Psoas muscle (tissue), 8 donors: ENCODE results near the gene RILPL2. TPM values are rescaled to one million over a fixed set of nuclear protein-coding genes. Genes with fewer than 3 reads are reported as not detected.

ENCODE experiments used
- ATAC-seq, 4 donors: fragments of 200-7000 bp; cut with Tn5 transposase; one replicate each; pipeline ENCODE4 v1.9.1; 2020; ENCODE audit warnings: moderate library complexity in 3 of 4, mild to moderate bottlenecking in 2 of 4
- DNase-seq, 2 donors: peaks; one replicate each; pipeline ENCODE4 v3.0.0-alpha.2; 2020
- H3K27ac ChIP-seq: fragments of 200-600 bp; one replicate; pipeline ENCODE4 v1.8.0; 2022
- H3K27me3 ChIP-seq, 3 donors: fragments of 200-600 bp in 1 of 3; one replicate each; pipeline versions ENCODE4 v1.6.1 to v1.8.0; 2013 to 2022; ENCODE audit warnings: low read length in 2 of 3, mild to moderate bottlenecking in 2 of 3, moderate library complexity in 1 of 3; ENCODE audit not compliant: insufficient read depth in 3 of 3
- H3K36me3 ChIP-seq, 2 donors: fragments of 200-600 bp in 1 of 2; one replicate each; pipeline versions ENCODE4 v1.6.1 to v1.8.0; 2013 to 2022; ENCODE audit warnings: low read depth in 1 of 2, mild to moderate bottlenecking in 1 of 2, moderate library complexity in 1 of 2; ENCODE audit not compliant: insufficient read depth in 1 of 2
- H3K4me1 ChIP-seq: fragments of 200-600 bp; one replicate; pipeline ENCODE4 v1.8.0; 2022
- H3K4me3 ChIP-seq: fragments of 200-600 bp; one replicate; pipeline ENCODE4 v1.8.0; 2022; ENCODE audit warnings: mild to moderate bottlenecking
- H3K9me3 ChIP-seq: fragments of 200-600 bp; one replicate; pipeline ENCODE4 v1.8.0; 2022
- WGBS, 3 donors: extraction: QIAGEN DNeasy Blood & Tissue Kit; methylation state at CpG; one replicate each; pipeline versions ENCODE4 v1.1.6 to v1.1.7; 2013; 5-methylcytosine and 5-hydroxymethylcytosine counted together
- intact Hi-C, 2 donors: fragments of 100-400 bp; cut with DNase I; formaldehyde crosslinking; loops; one replicate each; pipeline versions ENCODE4 v1.11.0 to v1.14.2; 2022
- polyA plus RNA-seq, 3 donors: library from polyadenylated mRNA; stranded (reverse); fragments of 200-250 nt; gene quantifications; one replicate each; pipeline ENCODE4 v1.2.3, GENCODE V29; 2013
- total RNA-seq, 4 donors: library from RNA; stranded (reverse); fragmentation: NEBNext Ultra II Directional in 2 of 4; extraction: Animal tissue kit (Norgen Biotek cat#: 25700) in 2 of 4; gene quantifications; one replicate each; pipeline versions ENCODE4 v1.2.1 to v1.2.4, GENCODE V29; 2021 to 2023
- TF ChIP-seq, protein P1 (sequence below): fragments of 200-600 bp; IDR thresholded peaks from one replicate; pipeline ENCODE4 v1.8.0; 2022; ENCODE audit warnings: antibody characterized with exemption
- donor health status: healthy with polysubstance abuse.
- donor health status: DM: no; HTN: no; CAD: no; lungs with moderate emphysema.
- donor health status: Bipolar disorder and iron deficiency.
- donor health status: healthy.
- donor health status: DM: yes; HTN: yes; CAD: no.
- donor health status: DM: no; HTN: no; CAD: no.
- donor health status: DM: no; HTN: no; CAD: no.
- donor health status: DM: yes; HTN: yes; CAD: no.

RILPL2 gene
- total and polyA plus RNA-seq, 7 donors: 0.69 to 1.6 (median 1.1) TPM

- DNase-seq: peak; percentile 40 to 68
- TF ChIP-seq, protein P1, sequence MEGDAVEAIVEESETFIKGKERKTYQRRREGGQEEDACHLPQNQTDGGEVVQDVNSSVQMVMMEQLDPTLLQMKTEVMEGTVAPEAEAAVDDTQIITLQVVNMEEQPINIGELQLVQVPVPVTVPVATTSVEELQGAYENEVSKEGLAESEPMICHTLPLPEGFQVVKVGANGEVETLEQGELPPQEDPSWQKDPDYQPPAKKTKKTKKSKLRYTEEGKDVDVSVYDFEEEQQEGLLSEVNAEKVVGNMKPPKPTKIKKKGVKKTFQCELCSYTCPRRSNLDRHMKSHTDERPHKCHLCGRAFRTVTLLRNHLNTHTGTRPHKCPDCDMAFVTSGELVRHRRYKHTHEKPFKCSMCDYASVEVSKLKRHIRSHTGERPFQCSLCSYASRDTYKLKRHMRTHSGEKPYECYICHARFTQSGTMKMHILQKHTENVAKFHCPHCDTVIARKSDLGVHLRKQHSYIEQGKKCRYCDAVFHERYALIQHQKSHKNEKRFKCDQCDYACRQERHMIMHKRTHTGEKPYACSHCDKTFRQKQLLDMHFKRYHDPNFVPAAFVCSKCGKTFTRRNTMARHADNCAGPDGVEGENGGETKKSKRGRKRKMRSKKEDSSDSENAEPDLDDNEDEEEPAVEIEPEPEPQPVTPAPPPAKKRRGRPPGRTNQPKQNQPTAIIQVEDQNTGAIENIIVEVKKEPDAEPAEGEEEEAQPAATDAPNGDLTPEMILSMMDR: no peak
- H3K9me3 ChIP-seq: no peaks in the 10 kb centered on the region
- H3K4me3 ChIP-seq: peak overlapping the region; percentile 44
- intact Hi-C loops: loop anchor here (5.0 kb wide), 3 partner anchors 38 to 53 kb away; partner anchors contain the start of gene RILPL1 (in 1 of the 2)
- WGBS, 3 donors: 40 to 65% (median 43%) methylated on average over 14 of the region's 14 CpGs
- peaks cover 41% of the 10 kb centered on the region for H3K4me1 ChIP-seq
- H3K27ac ChIP-seq: peak overlapping the region; percentile 97
- H3K36me3 ChIP-seq: peaks cover 3 to 22% of the 10 kb centered on the region in 2 donors
- peak; percentile 65 to 72 (median 67) for ATAC-seq
- no peaks in the 10 kb centered on the region for H3K27me3 ChIP-seq
These were observed 43.1 kb upstream of the RILPL2 start for GRCh38 chr12:123479442-123480180.

DNA sequence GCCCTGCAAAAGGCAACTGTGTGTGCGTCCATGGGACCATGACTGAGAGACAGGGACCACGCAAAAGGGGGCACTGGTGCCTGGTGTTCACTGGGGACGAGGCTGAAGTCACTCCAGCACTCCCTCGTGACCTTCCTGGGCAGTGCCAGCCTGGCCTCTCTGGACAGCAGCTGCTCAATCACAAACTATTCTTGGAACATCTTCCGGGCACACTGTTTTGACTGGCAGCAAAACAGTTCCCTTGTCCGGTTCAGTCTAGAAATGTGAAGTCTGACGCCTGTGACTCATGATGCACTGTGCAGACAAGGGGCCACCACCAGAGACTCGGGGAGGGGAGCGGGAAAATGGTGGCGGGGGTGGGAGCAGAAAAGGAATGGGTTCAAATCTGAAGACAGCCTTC, 42.3 kb upstream of the RILPL2 start:
- H3K27ac ChIP-seq: peak overlapping the region; percentile 97
- peaks cover 49% of the 10 kb centered on the region for H3K4me1 ChIP-seq
- TF ChIP-seq, protein P1: no peak
- H3K9me3 ChIP-seq: no peaks in the 10 kb centered on the region
- peak overlapping the region; percentile 44 for H3K4me3 ChIP-seq
- 18 to 44% (median 33%) methylated on average over 10 of the region's 10 CpGs for WGBS, 3 donors
- ATAC-seq (peak; percentile 86 to 89 (median 88)), DNase-seq (peak; percentile 74 to 92)
- H3K36me3 ChIP-seq: peaks cover 3 to 14% of the 10 kb centered on the region in 2 donors
- H3K27me3 ChIP-seq: no peaks in the 10 kb centered on the region
- intact Hi-C loops: loop anchor here (5.0 kb wide), 2 partner anchors 39 to 54 kb away; partner anchors contain the start of gene RILPL1 (in 1 of the 2)

GRCh38 chr12:123478069-123478468, 41.6 kb upstream of the RILPL2 start:
- peak in 1 of 4 donors; percentile 3 for ATAC-seq
- Histone ChIP-seq H3K27me3 (no peaks in the 10 kb centered on the region), H3K9me3 (no peaks in the 10 kb centered on the region), H3K4me1 (peaks cover 52% of the 10 kb centered on the region), H3K36me3 (peaks cover 5 to 14% of the 10 kb centered on the region in 2 donors), H3K4me3 (no peak overlapping the region), H3K27ac (peak overlapping the region; percentile 97)
- WGBS, 3 donors: 46 to 67% (median 50%) methylated on average over 11 of the region's 11 CpGs
- TF ChIP-seq, protein P1: no peak
- DNase-seq: no peak
- intact Hi-C loops: loop anchor here (5.0 kb wide), 2 partner anchors 39 to 54 kb away; partner anchors contain the start of gene RILPL1 (in 1 of the 2)

- Histone ChIP-seq H3K27ac (peak overlapping the region; percentile 97), H3K9me3 (no peaks in the 10 kb centered on the region), H3K36me3 (peaks cover 5 to 33% of the 10 kb centered on the region in 2 donors), H3K27me3 (no peaks in the 10 kb centered on the region), H3K4me1 (peaks cover 51% of the 10 kb centered on the region), H3K4me3 (no peak overlapping the region)
- 54 to 72% (median 60%) methylated on average over 15 of the region's 15 CpGs for WGBS, 3 donors
- TF ChIP-seq, protein P1: no peak
- DNase-seq: no peak
- intact Hi-C loops: loop anchor here (5.0 kb wide), 2 partner anchors 42 to 57 kb away; partner anchors contain the start of gene RILPL1 (in 1 of the 2)
- no peak for ATAC-seq
These were observed 38.8 kb upstream of the RILPL2 start for GRCh38 chr12:123475246-123475703.
